Naive B cell (primary cell): ENCODE results near the gene SWAP70. TPM values are rescaled to one million over a fixed set of nuclear protein-coding genes. Genes with fewer than 3 reads are reported as not detected.
A peak's percentile ranks its signal among the peaks of the same experiment; 100 is the strongest.

ENCODE experiments used
- ATAC-seq, 2 donors: fragments of 150-1000 bp; cut with Tn5 transposase; 2 replicates each; pipeline ENCODE4 v1.10.0; 2021; ENCODE audit warnings: low read depth in 2 of 2, mild to moderate bottlenecking in 2 of 2, moderate library complexity in 2 of 2
- DNase-seq: peaks from one replicate; pipeline ENCODE4 v3.0.0; 2022
- H3K27ac Mint-ChIP-seq, 6 donors: one replicate each; pipeline ENCODE4 v1.8.0; 2020 to 2022; ENCODE audit warnings: mild to moderate bottlenecking in 6 of 6, mixed read lengths in 6 of 6, moderate library complexity in 5 of 6, inconsistent platforms in 2 of 6
- H3K27me3 Mint-ChIP-seq, 3 donors: one replicate each; pipeline ENCODE4 v1.8.0; 2021 to 2022; ENCODE audit warnings: mixed read lengths in 3 of 3, mild to moderate bottlenecking in 1 of 3
- H3K36me3 Mint-ChIP-seq, 2 donors: one replicate each; pipeline ENCODE4 v1.8.0; 2020 to 2022; ENCODE audit warnings: mixed read lengths in 2 of 2, inconsistent platforms in 1 of 2, mild to moderate bottlenecking in 1 of 2
- H3K4me1 Mint-ChIP-seq, 3 donors: one replicate each; pipeline ENCODE4 v1.8.0; 2020 to 2022; ENCODE audit warnings: mixed read lengths in 3 of 3, inconsistent platforms in 1 of 3, mild to moderate bottlenecking in 1 of 3, moderate library complexity in 1 of 3
- H3K4me3 Mint-ChIP-seq, 8 donors: one replicate each; pipeline ENCODE4 v1.8.0; 2020 to 2022; ENCODE audit warnings: mild to moderate bottlenecking in 8 of 8, mixed read lengths in 8 of 8, moderate library complexity in 8 of 8, inconsistent platforms in 2 of 8
- H3K9me3 Mint-ChIP-seq, 7 donors: one replicate each; pipeline ENCODE4 v1.8.0; 2020 to 2022; ENCODE audit warnings: mixed read lengths in 7 of 7, mild to moderate bottlenecking in 5 of 7, inconsistent platforms in 2 of 7, moderate library complexity in 1 of 7
- polyA plus RNA-seq, 6 donors: library from polyadenylated mRNA; unstranded; fragments of 300-500 nt; fragmentation: Illumina TruSeq; gene quantifications; one replicate each; pipeline ENCODE4 v1.2.3, GENCODE V29; 2021; ENCODE audit warnings: low read depth in 6 of 6

SWAP70 gene
- polyA plus RNA-seq, 6 donors from 2014 or later, result 239 to 378 (median 304) TPM

GRCh38 chr11:9718147-9718546 lies 54.3 kb downstream of the SWAP70 start:
- ATAC-seq (no peak), DNase-seq (no peak)
- Mint-ChIP-seq H3K27ac (peak overlapping the region in 4 of 6 donors; percentile 4 to 93 (median 48)), H3K27me3 (no peaks in the 10 kb centered on the region), H3K4me3 (peak overlapping the region in 4 of 8 donors; percentile 1 to 59 (median 41)), H3K36me3 (peaks cover 43 to 49% of the 10 kb centered on the region in 2 donors), H3K9me3 (peaks cover 0 to 11% (median 0%) of the 10 kb centered on the region in 7 donors), H3K4me1 (peaks cover 63 to 92% (median 83%) of the 10 kb centered on the region in 3 donors)

- peaks cover 0 to 7% (median 0%) of the 10 kb centered on the region in 7 donors for H3K9me3 Mint-ChIP-seq
- no peaks in the 10 kb centered on the region for H3K27me3 Mint-ChIP-seq
- peak overlapping the region; percentile 92 to 99 (median 96) for H3K27ac Mint-ChIP-seq
- peak overlapping the region; percentile 31 to 88 (median 74) for H3K4me3 Mint-ChIP-seq
- ATAC-seq (peak; percentile 64 to 74), DNase-seq (peak; percentile 58)
- peaks cover 56 to 94% (median 75%) of the 10 kb centered on the region in 3 donors for H3K4me1 Mint-ChIP-seq
- peaks cover 36 to 37% of the 10 kb centered on the region in 2 donors for H3K36me3 Mint-ChIP-seq
Measured at GRCh38 chr11:9719566-9720289, 55.9 kb downstream of the SWAP70 start.

DNA sequence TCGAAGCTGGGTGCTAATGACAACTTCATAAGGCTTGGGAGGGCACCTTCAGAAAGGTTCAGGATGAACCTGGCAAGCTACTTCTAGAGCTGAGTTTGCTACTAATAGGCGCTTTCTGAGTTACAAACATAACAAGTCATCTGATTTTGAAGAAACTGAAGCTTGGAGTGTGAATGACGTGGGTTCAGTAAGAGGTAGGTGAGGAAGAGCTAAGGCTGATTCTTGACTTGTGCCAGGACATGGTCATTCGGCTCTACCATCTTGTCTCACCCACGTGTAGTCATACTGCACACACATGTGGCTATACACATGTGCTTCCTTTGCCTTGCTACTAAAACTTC lies 56.4 kb downstream of the SWAP70 start:
- peaks cover 55 to 93% (median 73%) of the 10 kb centered on the region in 3 donors for H3K4me1 Mint-ChIP-seq
- H3K27ac Mint-ChIP-seq, result peak overlapping the region; percentile 92 to 99 (median 96)
- H3K27me3 Mint-ChIP-seq, result no peaks in the 10 kb centered on the region
- peak overlapping the region; percentile 31 to 88 (median 74) for H3K4me3 Mint-ChIP-seq
- peaks cover 0 to 5% (median 0%) of the 10 kb centered on the region in 7 donors for H3K9me3 Mint-ChIP-seq
- DNase-seq (peak; percentile 45), ATAC-seq (peak; percentile 60 to 61)
- peaks cover 33 to 36% of the 10 kb centered on the region in 2 donors for H3K36me3 Mint-ChIP-seq

DNA sequence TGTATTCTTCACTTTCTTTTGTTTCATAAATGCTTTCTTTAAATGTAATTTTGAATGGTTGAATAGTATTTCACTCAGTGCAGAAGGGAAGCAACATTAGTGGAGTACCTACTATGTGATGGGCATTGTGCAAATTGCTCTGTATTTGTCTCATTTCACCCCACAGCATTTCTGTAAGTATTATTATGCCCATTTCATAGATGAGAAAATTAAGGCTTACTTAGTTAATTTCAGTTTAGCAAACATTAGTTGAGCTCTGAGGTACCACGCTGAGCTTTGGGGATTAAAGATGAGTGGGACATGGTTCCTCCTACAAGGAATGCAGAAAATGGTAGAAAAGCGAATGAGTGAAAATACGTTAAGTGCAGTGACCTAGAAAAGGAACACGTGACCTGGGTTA lies 58.1 kb downstream of the SWAP70 start:
- no peaks in the 10 kb centered on the region for H3K9me3 Mint-ChIP-seq
- DNase-seq, result no peak

DNA sequence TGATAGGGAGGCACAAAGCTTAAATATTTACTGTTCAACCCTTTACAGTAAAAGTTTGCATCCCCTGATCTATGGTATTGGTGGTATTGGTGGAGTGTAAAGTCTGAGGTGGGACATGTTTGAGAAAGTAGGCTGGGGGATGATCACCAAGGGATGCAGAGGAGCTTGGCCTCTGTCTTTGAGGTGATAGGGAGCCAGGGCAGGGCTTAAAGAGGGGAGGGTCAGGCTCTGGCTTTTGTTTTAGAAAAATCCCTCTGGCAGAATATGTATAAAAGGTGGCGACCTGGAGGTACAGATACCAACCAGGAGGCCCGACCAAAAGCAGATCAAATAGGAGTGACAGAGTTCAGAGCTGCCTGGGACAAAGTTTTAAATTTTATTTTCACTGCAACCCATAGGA lies 59.0 kb downstream of the SWAP70 start:
- Mint-ChIP-seq H3K4me1 (peaks cover 47 to 89% (median 65%) of the 10 kb centered on the region in 3 donors), H3K36me3 (peaks cover 17 to 32% of the 10 kb centered on the region in 2 donors), H3K27ac (peak overlapping the region; percentile 8 to 93 (median 86)), H3K27me3 (no peaks in the 10 kb centered on the region), H3K4me3 (peak overlapping the region in 4 of 8 donors; percentile 30 to 60 (median 44)), H3K9me3 (no peaks in the 10 kb centered on the region)
- ATAC-seq, result no peak
- DNase-seq, result no peak

More for the DNA sequence above, 58.1 kb downstream of the SWAP70 start:
- H3K4me1 Mint-ChIP-seq, result peaks cover 46 to 89% (median 66%) of the 10 kb centered on the region in 3 donors
- H3K4me3 Mint-ChIP-seq, result no peak overlapping the region
- peak overlapping the region in 5 of 6 donors; percentile 38 to 93 (median 89) for H3K27ac Mint-ChIP-seq
- no peaks in the 10 kb centered on the region for H3K27me3 Mint-ChIP-seq
- H3K36me3 Mint-ChIP-seq, result peaks cover 15 to 32% of the 10 kb centered on the region in 2 donors
- ATAC-seq, result no peak

DNA sequence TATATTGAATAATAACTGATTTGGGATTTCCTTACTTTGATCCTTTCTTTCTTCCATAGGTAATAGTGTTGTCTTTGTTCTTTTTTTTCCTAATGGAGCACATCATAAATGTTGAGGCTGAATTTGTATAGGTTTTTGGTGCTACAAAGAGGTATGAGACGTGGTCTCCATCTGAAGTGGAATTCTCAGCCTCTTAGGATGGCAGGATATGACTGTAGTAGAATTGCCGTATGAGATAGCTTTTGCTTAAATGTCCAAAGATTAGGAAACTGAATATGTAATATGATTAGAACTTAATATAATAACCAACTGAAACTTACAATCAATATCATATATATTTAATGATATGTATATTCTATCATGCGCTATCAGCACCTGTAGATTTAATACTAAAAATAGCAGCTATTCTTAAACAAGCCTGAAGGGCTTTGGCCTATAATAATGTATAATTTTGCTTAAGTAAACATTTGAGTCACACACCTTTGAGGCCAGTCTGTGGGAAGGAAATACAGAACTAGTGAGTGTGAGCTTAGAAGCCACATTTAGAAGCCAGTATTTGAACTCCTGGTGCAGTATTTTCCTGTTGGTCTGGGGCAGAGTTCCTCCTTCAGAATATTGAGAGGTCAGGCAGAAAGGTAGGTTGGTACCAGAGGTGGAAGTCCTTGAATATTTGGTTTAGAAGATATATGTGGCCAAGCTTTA lies 62.6 kb downstream of the SWAP70 start:
- ATAC-seq, result no peak
- Mint-ChIP-seq H3K4me3 (peak overlapping the region in 5 of 8 donors; percentile 16 to 57 (median 39)), H3K27me3 (no peaks in the 10 kb centered on the region), H3K9me3 (no peaks in the 10 kb centered on the region), H3K27ac (peak overlapping the region in 5 of 6 donors; percentile 53 to 99 (median 71)), H3K36me3 (peaks cover 15 to 47% of the 10 kb centered on the region in 2 donors), H3K4me1 (peaks cover 50 to 88% (median 59%) of the 10 kb centered on the region in 3 donors)
- no peak for DNase-seq

- peaks cover 16 to 46% of the 10 kb centered on the region in 2 donors for H3K36me3 Mint-ChIP-seq
- no peaks in the 10 kb centered on the region for H3K9me3 Mint-ChIP-seq
- H3K4me3 Mint-ChIP-seq, result peak overlapping the region in 4 of 8 donors; percentile 17 to 67 (median 22)
- peaks cover 54 to 86% (median 61%) of the 10 kb centered on the region in 3 donors for H3K4me1 Mint-ChIP-seq
- no peaks in the 10 kb centered on the region for H3K27me3 Mint-ChIP-seq
- ATAC-seq (no peak), DNase-seq (no peak)
- H3K27ac Mint-ChIP-seq, result peak overlapping the region in 5 of 6 donors; percentile 81 to 99 (median 92)
Measured at GRCh38 chr11:9728058-9728457, 64.2 kb downstream of the SWAP70 start.

GRCh38 chr11:9731256-9731655 lies 67.4 kb downstream of the SWAP70 start:
- peaks cover 39 to 54% of the 10 kb centered on the region in 2 donors for H3K36me3 Mint-ChIP-seq

GRCh38 chr11:9732453-9732852 lies 68.6 kb downstream of the SWAP70 start:
- Mint-ChIP-seq H3K4me1 (peaks cover 65 to 78% (median 72%) of the 10 kb centered on the region in 3 donors), H3K27ac (peak overlapping the region in 5 of 6 donors; percentile 28 to 93 (median 83)), H3K36me3 (peaks cover 47 to 55% of the 10 kb centered on the region in 2 donors), H3K27me3 (no peaks in the 10 kb centered on the region), H3K4me3 (peak overlapping the region in 3 of 8 donors; percentile 22 to 61 (median 26)), H3K9me3 (peaks cover 0 to 10% (median 4%) of the 10 kb centered on the region in 7 donors)
- ATAC-seq, result peak in 1 of 2 donors; percentile 20
- no peak for DNase-seq

More at GRCh38 chr11:9731256-9731655, 67.4 kb downstream of the SWAP70 start:
- Mint-ChIP-seq H3K4me3 (peak overlapping the region in 5 of 8 donors; percentile 13 to 72 (median 43)), H3K4me1 (peaks cover 64 to 78% (median 67%) of the 10 kb centered on the region in 3 donors), H3K9me3 (peaks cover 0 to 9% (median 4%) of the 10 kb centered on the region in 7 donors), H3K27ac (peak overlapping the region in 5 of 6 donors; percentile 43 to 99 (median 75)), H3K27me3 (no peaks in the 10 kb centered on the region)
- no peak for DNase-seq
- no peak for ATAC-seq

DNA sequence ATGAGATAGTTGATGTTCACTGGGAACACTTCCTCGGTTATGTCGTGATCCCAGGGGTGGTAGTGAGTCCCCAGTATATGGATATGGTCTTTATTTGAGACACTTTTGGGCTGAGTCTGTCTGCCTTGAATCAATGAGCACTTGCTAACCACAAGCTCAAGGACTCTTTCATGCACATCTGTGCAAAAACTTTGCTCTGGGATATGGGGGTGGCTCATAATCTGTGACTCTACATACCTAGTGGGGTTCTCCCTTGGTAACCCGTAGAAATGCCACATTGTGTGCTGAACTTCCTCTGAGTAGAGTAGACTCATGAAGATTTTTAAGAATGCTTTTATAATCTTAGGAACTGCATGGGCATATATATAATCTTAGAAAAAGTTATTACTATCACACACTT lies 69.3 kb downstream of the SWAP70 start:
- H3K36me3 Mint-ChIP-seq, result peaks cover 40 to 49% of the 10 kb centered on the region in 2 donors
- peaks cover 0 to 10% (median 4%) of the 10 kb centered on the region in 7 donors for H3K9me3 Mint-ChIP-seq
- H3K4me3 Mint-ChIP-seq, result peak overlapping the region in 2 of 8 donors; percentile 16 to 40
- peaks cover 63 to 78% (median 73%) of the 10 kb centered on the region in 3 donors for H3K4me1 Mint-ChIP-seq
- peak overlapping the region in 5 of 6 donors; percentile 80 to 93 (median 84) for H3K27ac Mint-ChIP-seq
- no peaks in the 10 kb centered on the region for H3K27me3 Mint-ChIP-seq
- ATAC-seq (no peak), DNase-seq (no peak)

DNA sequence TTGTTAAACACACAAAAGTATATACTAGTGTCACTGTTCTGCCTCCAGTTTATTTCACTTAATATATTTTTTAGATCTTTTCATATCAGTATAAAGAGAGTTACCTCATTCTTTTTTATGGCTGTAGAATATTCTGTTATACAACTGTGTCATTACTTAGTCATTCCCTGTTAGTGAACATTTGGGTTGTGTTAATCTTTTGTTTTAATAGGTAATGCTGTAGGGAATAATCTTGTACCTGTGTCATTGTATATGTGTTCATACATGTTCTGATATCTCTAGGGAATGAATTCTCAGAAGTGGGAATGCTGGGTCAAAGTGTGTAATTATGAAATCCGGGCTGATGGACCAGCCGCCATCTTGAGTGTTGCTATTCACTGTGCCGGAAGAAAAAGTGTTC lies 71.4 kb downstream of the SWAP70 start:
- Mint-ChIP-seq H3K27me3 (no peaks in the 10 kb centered on the region), H3K36me3 (peaks cover 48 to 51% of the 10 kb centered on the region in 2 donors), H3K4me3 (peak overlapping the region in 5 of 8 donors; percentile 16 to 60 (median 28)), H3K9me3 (peaks cover 0 to 10% (median 4%) of the 10 kb centered on the region in 7 donors), H3K4me1 (peaks cover 70 to 83% (median 78%) of the 10 kb centered on the region in 3 donors), H3K27ac (peak overlapping the region; percentile 76 to 93 (median 91))
- no peak for ATAC-seq
- no peak for DNase-seq

GRCh38 chr11:9735919-9736318 lies 72.0 kb downstream of the SWAP70 start:
- peaks cover 0 to 10% (median 4%) of the 10 kb centered on the region in 7 donors for H3K9me3 Mint-ChIP-seq
- DNase-seq (no peak), ATAC-seq (no peak)
- H3K27ac Mint-ChIP-seq, result peak overlapping the region; percentile 91 to 96 (median 92)
- peaks cover 49 to 51% of the 10 kb centered on the region in 2 donors for H3K36me3 Mint-ChIP-seq
- H3K27me3 Mint-ChIP-seq, result no peaks in the 10 kb centered on the region
- H3K4me3 Mint-ChIP-seq, result peak overlapping the region in 4 of 8 donors; percentile 28 to 63 (median 52)
- peaks cover 68 to 81% (median 79%) of the 10 kb centered on the region in 3 donors for H3K4me1 Mint-ChIP-seq

DNA sequence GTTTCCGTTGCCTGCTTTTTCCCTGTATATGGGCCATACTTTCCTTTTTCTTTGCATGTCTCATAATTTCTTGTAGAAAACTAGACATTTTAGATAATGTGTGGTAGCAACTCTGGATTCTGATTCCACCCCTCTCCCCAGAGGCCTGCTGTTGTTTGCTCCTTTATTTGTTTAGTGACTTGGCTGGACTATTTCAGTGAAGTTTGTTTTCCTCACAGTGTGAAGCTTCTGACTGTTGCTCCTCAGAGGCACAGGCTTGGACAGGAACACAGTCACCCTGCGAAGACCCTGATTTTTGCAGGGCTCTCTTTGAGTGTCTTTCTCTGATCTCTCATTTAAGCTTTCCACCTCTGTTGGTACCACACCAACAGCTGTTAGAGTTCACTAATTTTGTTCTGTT lies 72.5 kb downstream of the SWAP70 start:
- peak overlapping the region in 6 of 8 donors; percentile 10 to 73 (median 60) for H3K4me3 Mint-ChIP-seq
- DNase-seq (no peak), ATAC-seq (no peak)
- peaks cover 64 to 77% (median 76%) of the 10 kb centered on the region in 3 donors for H3K4me1 Mint-ChIP-seq
- H3K9me3 Mint-ChIP-seq, result peaks cover 0 to 10% (median 4%) of the 10 kb centered on the region in 7 donors
- peak overlapping the region; percentile 91 to 96 (median 92) for H3K27ac Mint-ChIP-seq
- H3K36me3 Mint-ChIP-seq, result peaks cover 49 to 51% of the 10 kb centered on the region in 2 donors
- H3K27me3 Mint-ChIP-seq, result no peaks in the 10 kb centered on the region
